ENCODE measurements around the gene LILRB2. TPM values are rescaled to one million over a fixed set of nuclear protein-coding genes. Genes with fewer than 3 reads are reported as not detected.

The LILRB2 gene
- total and polyA plus RNA-seq, 2 experiments from 2014 or later: not detected

GRCh38 chr19:54307389-54308020, 26.6 kb upstream of the LILRB2 start:
- Mint-ChIP-seq H3K9me3 (peaks cover 9% of the 10 kb centered on the region; the same call in 2 of the 3 replicates), H3K27ac (no peak overlapping the region), H3K4me1 (no peaks in the 10 kb centered on the region), H3K27me3 (ENCODE audit: insufficient read depth, low read depth, poor library complexity) (peaks cover 10% of the 10 kb centered on the region), H3K4me3 (no peak overlapping the region), H3K36me3 (ENCODE audit: low read depth) (no peaks in the 10 kb centered on the region; the same call in 2 of the 3 replicates)
- Histone ChIP-seq H2AFZ (no peak overlapping the region), H3K4me2 (no peak overlapping the region), H4K20me1 (replicated peaks; ENCODE audit: insufficient read depth) (0 out of 2 replicates have a peak, but pooled peaks cover 4% of the 10 kb centered on the region), H3K36me3 (ENCODE audit: insufficient read depth) (no peaks in the 10 kb centered on the region), H3K4me3 (no peak overlapping the region), H3K4me1 (ENCODE audit: insufficient read depth) (no peaks in the 10 kb centered on the region), H3K27me3 (ENCODE audit: insufficient read depth) (no peaks in the 10 kb centered on the region), H3K79me2 (replicated peaks; ENCODE audit: insufficient read depth) (no peaks in the 10 kb centered on the region), H3K9me2 (ENCODE audit: insufficient read depth) (peaks cover 5% of the 10 kb centered on the region; the same call in 1 of the 2 replicates), H3K27ac (ENCODE audit: low read depth) (no peak overlapping the region), H3F3A (replicated peaks; ENCODE audit: low read depth) (no peaks in the 10 kb centered on the region)
- ATAC-seq (no peak), DNase-seq (ENCODE audit: low spot score) (no peak)
- TF ChIP-seq EZH2phosphoT487 (IDR thresholded peaks at IDR 0.05; ENCODE audit: unreplicated experiment) (no peak), EZH2 (IDR thresholded peaks at IDR 0.05; ENCODE audit: low read depth, unreplicated experiment) (no peak), POLR2AphosphoS5 (IDR thresholded peaks at IDR 0.05; ENCODE audit: low read depth) (no peak), ETS1 (IDR thresholded peaks at IDR 0.05) (no peak), ZNF462 (CRISPR knock-in tag; IDR thresholded peaks at IDR 0.05) (no peak), ZNF114 (CRISPR knock-in tag; IDR thresholded peaks at IDR 0.05) (no peak), CTCF (conservative IDR thresholded peaks at IDR 0.05; ENCODE audit: low read depth in 2 of 2) (no peak), REST (IDR thresholded peaks at IDR 0.05; ENCODE audit: unreplicated experiment) (no peak), STAT1 (IDR thresholded peaks at IDR 0.05; ENCODE audit: unreplicated experiment) (no peak), JUNB (IDR thresholded peaks at IDR 0.05; ENCODE audit: unreplicated experiment) (no peak), CREB1 (CRISPR knock-in tag; IDR thresholded peaks at IDR 0.05; ENCODE audit: low read depth) (no peak)

Data from GM23338 (cell line).